BE2C (cell line): ENCODE measurements around the gene KLF14.
A peak's percentile ranks its signal among the peaks of the same experiment; 100 is the strongest.
"Not testable (repeated sequence)": the region's sequence is repeated elsewhere in the genome, so short reads cannot be mapped to it uniquely, and the experiment has no call there.

Experiments used
- DNase-seq: peaks from one replicate; pipeline ENCODE4 v3.0.0-alpha.2; 2020
- H3K27me3 ChIP-seq: fragments of 250-450 bp; sonication (Bioruptor Pico); 2 replicates; pipeline ENCODE4 v1.5.1; 2020; ENCODE audit warnings: mild to moderate bottlenecking
- H3K36me3 ChIP-seq: fragments of 250-450 bp; sonication (Bioruptor Pico); 2 replicates; pipeline ENCODE4 v1.5.1; 2020; ENCODE audit warnings: mild to moderate bottlenecking
- H3K4me1 ChIP-seq: fragments of 250-450 bp; sonication (Bioruptor Pico); 2 replicates; pipeline ENCODE4 v1.5.1; 2020
- H3K4me3 ChIP-seq: 2 replicates; pipeline ENCODE4 v1.5.1; 2011; ENCODE audit warnings: low read depth, low read length
- H3K9me3 ChIP-seq: fragments of 250-450 bp; sonication (Bioruptor Pico); 2 replicates; pipeline ENCODE4 v1.5.1; 2020
- CTCF ChIP-seq: IDR thresholded peaks from 2 replicates; pipeline ENCODE4 v1.5.1; 2012; ENCODE audit warnings: mild to moderate bottlenecking, low read depth, low read length

Gene KLF14

GRCh38 chr7:130700760-130701159 is 33.2 kb downstream of the KLF14 start:
- Histone ChIP-seq H3K9me3 (no peaks in the 10 kb centered on the region), H3K27me3 (peaks cover 8% of the 10 kb centered on the region), H3K4me1 (no peaks in the 10 kb centered on the region), H3K4me3 (no peak overlapping the region), H3K36me3 (no peaks in the 10 kb centered on the region)
- DNase-seq = no peak
- TF ChIP-seq CTCF = no peak

- no peaks in the 10 kb centered on the region for H3K36me3 ChIP-seq
- H3K4me3 ChIP-seq = no peak overlapping the region
- H3K4me1 ChIP-seq = no peaks in the 10 kb centered on the region
- no peak for TF ChIP-seq CTCF
- peaks cover 8% of the 10 kb centered on the region for H3K27me3 ChIP-seq
- DNase-seq = no peak
- H3K9me3 ChIP-seq = no peaks in the 10 kb centered on the region
These were observed 34.3 kb downstream of the KLF14 start for GRCh38 chr7:130699686-130700085.

GRCh38 chr7:130697820-130698219 is 36.2 kb downstream of the KLF14 start:
- Histone ChIP-seq H3K4me3 (no peak overlapping the region), H3K9me3 (no peaks in the 10 kb centered on the region), H3K4me1 (no peaks in the 10 kb centered on the region), H3K27me3 (peaks cover 3% of the 10 kb centered on the region; the same call in 1 of the 2 replicates), H3K36me3 (no peaks in the 10 kb centered on the region)
- TF ChIP-seq CTCF = no peak
- no peak for DNase-seq

GRCh38 chr7:130695840-130696239 is 38.2 kb downstream of the KLF14 start:
- no peaks in the 10 kb centered on the region for H3K4me1 ChIP-seq
- no peak overlapping the region for H3K4me3 ChIP-seq
- TF ChIP-seq CTCF = peak; percentile 65
- no peaks in the 10 kb centered on the region for H3K9me3 ChIP-seq
- H3K27me3 ChIP-seq = peaks cover 3% of the 10 kb centered on the region; the same call in 1 of the 2 replicates
- no peaks in the 10 kb centered on the region for H3K36me3 ChIP-seq
- DNase-seq = no peak

- not testable (repeated sequence) for H3K27me3 ChIP-seq, H3K36me3 ChIP-seq
These were observed 41.6 kb downstream of the KLF14 start for GRCh38 chr7:130692396-130692795.

GRCh38 chr7:130689683-130690082 is 44.3 kb downstream of the KLF14 start:
- no peak for TF ChIP-seq CTCF
- no peaks in the 10 kb centered on the region for H3K9me3 ChIP-seq
- DNase-seq = no peak

More at GRCh38 chr7:130692396-130692795, 41.6 kb downstream of the KLF14 start:
- not testable (repeated sequence) for DNase-seq, H3K9me3 ChIP-seq, H3K4me3 ChIP-seq, H3K4me1 ChIP-seq

GRCh38 chr7:130683026-130683425 is 51.0 kb downstream of the KLF14 start:
- no peak overlapping the region for H3K4me3 ChIP-seq
- H3K9me3 ChIP-seq = no peaks in the 10 kb centered on the region
- TF ChIP-seq CTCF = no peak
- DNase-seq = no peak
- H3K36me3 ChIP-seq = no peaks in the 10 kb centered on the region
- H3K27me3 ChIP-seq = peaks cover 5% of the 10 kb centered on the region
- no peaks in the 10 kb centered on the region for H3K4me1 ChIP-seq

More at GRCh38 chr7:130689683-130690082, 44.3 kb downstream of the KLF14 start:
- no peak overlapping the region for H3K4me3 ChIP-seq
- H3K36me3 ChIP-seq = no peaks in the 10 kb centered on the region
- no peaks in the 10 kb centered on the region for H3K4me1 ChIP-seq
- peaks cover 2% of the 10 kb centered on the region for H3K27me3 ChIP-seq
